ENCODE data around the gene TRIM33.
"Not testable (repeated sequence)": the region's sequence is repeated elsewhere in the genome, so short reads cannot be mapped to it uniquely, and the experiment has no call there.

The TRIM33 gene

GRCh38 chr1:114390361-114390760 is 120.6 kb downstream of the TRIM33 start:
- Histone ChIP-seq H3K27ac (ENCODE audit: low read depth, low read length) (no peak overlapping the region), H3K36me3 (ENCODE audit: control insufficient read depth in 5 of 5, insufficient read depth in 5 of 5, low read length in 5 of 5) (peaks cover 0 to 25% (median 8%) of the 10 kb centered on the region in 5 donors), H3K9ac (ENCODE audit: low read length in 5 of 5) (no peak overlapping the region), H3K27me3 (ENCODE audit: control insufficient read depth in 5 of 5, insufficient read depth in 4 of 5, low read length in 5 of 5) (no peaks in the 10 kb centered on the region), H3K9me3 (ENCODE audit: control insufficient read depth in 5 of 5, low read length in 5 of 5) (peaks cover 0 to 11% (median 5%) of the 10 kb centered on the region in 5 donors), H3K4me1 (ENCODE audit: control insufficient read depth in 5 of 5, insufficient read depth in 5 of 5, low read length in 5 of 5) (no peaks in the 10 kb centered on the region), H3K4me3 (ENCODE audit: low read depth in 1 of 5, low read length in 5 of 5) (no peak overlapping the region)

- Histone ChIP-seq H3K4me3 (ENCODE audit: low read depth in 1 of 5, low read length in 5 of 5) (no peak overlapping the region), H3K36me3 (ENCODE audit: control insufficient read depth in 5 of 5, insufficient read depth in 5 of 5, low read length in 5 of 5) (peaks cover 0 to 18% (median 7%) of the 10 kb centered on the region in 5 donors), H3K27me3 (ENCODE audit: control insufficient read depth in 5 of 5, insufficient read depth in 4 of 5, low read length in 5 of 5) (no peaks in the 10 kb centered on the region), H3K9ac (ENCODE audit: low read length in 5 of 5) (no peak overlapping the region), H3K9me3 (ENCODE audit: control insufficient read depth in 5 of 5, low read length in 5 of 5) (peaks cover 4 to 22% (median 16%) of the 10 kb centered on the region in 5 donors), H3K27ac (ENCODE audit: low read depth, low read length) (no peak overlapping the region), H3K4me1 (ENCODE audit: control insufficient read depth in 5 of 5, insufficient read depth in 5 of 5, low read length in 5 of 5) (no peaks in the 10 kb centered on the region)
Measured at GRCh38 chr1:114388432-114389003, 122.5 kb downstream of the TRIM33 start.

GRCh38 chr1:114387585-114387984 is 123.4 kb downstream of the TRIM33 start:
- H3K27me3 ChIP-seq (ENCODE audit: control insufficient read depth in 5 of 5, insufficient read depth in 4 of 5, low read length in 5 of 5); H3K27ac ChIP-seq (ENCODE audit: low read depth, low read length); H3K4me3 ChIP-seq (ENCODE audit: low read depth in 1 of 5, low read length in 5 of 5); H3K4me1 ChIP-seq (ENCODE audit: control insufficient read depth in 5 of 5, insufficient read depth in 5 of 5, low read length in 5 of 5); H3K9ac ChIP-seq (ENCODE audit: low read length in 5 of 5): not testable (repeated sequence)
- peaks cover 0 to 18% (median 7%) of the 10 kb centered on the region in 5 donors for H3K36me3 ChIP-seq (ENCODE audit: control insufficient read depth in 5 of 5, insufficient read depth in 5 of 5, low read length in 5 of 5)
- H3K9me3 ChIP-seq (ENCODE audit: control insufficient read depth in 5 of 5, low read length in 5 of 5): peaks cover 4 to 22% (median 17%) of the 10 kb centered on the region in 5 donors

GRCh38 chr1:114387010-114387360 is 124.0 kb downstream of the TRIM33 start:
- H3K27me3 ChIP-seq (ENCODE audit: control insufficient read depth in 5 of 5, insufficient read depth in 4 of 5, low read length in 5 of 5): no peaks in the 10 kb centered on the region
- peaks cover 0 to 13% (median 4%) of the 10 kb centered on the region in 5 donors for H3K36me3 ChIP-seq (ENCODE audit: control insufficient read depth in 5 of 5, insufficient read depth in 5 of 5, low read length in 5 of 5)
- no peak overlapping the region for H3K4me3 ChIP-seq (ENCODE audit: low read depth in 1 of 5, low read length in 5 of 5)
- peaks cover 4 to 22% (median 17%) of the 10 kb centered on the region in 5 donors for H3K9me3 ChIP-seq (ENCODE audit: control insufficient read depth in 5 of 5, low read length in 5 of 5)
- no peak overlapping the region for H3K27ac ChIP-seq (ENCODE audit: low read depth, low read length)
- no peak overlapping the region for H3K9ac ChIP-seq (ENCODE audit: low read length in 5 of 5)
- H3K4me1 ChIP-seq (ENCODE audit: control insufficient read depth in 5 of 5, insufficient read depth in 5 of 5, low read length in 5 of 5): no peaks in the 10 kb centered on the region

- peaks cover 0 to 6% (median 0%) of the 10 kb centered on the region in 5 donors for H3K36me3 ChIP-seq (ENCODE audit: control insufficient read depth in 5 of 5, insufficient read depth in 5 of 5, low read length in 5 of 5)
Measured at GRCh38 chr1:114386129-114387009, 124.6 kb downstream of the TRIM33 start.

GRCh38 chr1:114384922-114385321 is 126.1 kb downstream of the TRIM33 start:
- Histone ChIP-seq H3K9ac (ENCODE audit: low read length in 5 of 5) (no peak overlapping the region), H3K27me3 (ENCODE audit: control insufficient read depth in 5 of 5, insufficient read depth in 4 of 5, low read length in 5 of 5) (no peaks in the 10 kb centered on the region), H3K4me1 (ENCODE audit: control insufficient read depth in 5 of 5, insufficient read depth in 5 of 5, low read length in 5 of 5) (no peaks in the 10 kb centered on the region), H3K9me3 (ENCODE audit: control insufficient read depth in 5 of 5, low read length in 5 of 5) (peaks cover 4 to 22% (median 17%) of the 10 kb centered on the region in 5 donors), H3K36me3 (ENCODE audit: control insufficient read depth in 5 of 5, insufficient read depth in 5 of 5, low read length in 5 of 5) (no peaks in the 10 kb centered on the region), H3K27ac (ENCODE audit: low read depth, low read length) (no peak overlapping the region), H3K4me3 (ENCODE audit: low read depth in 1 of 5, low read length in 5 of 5) (no peak overlapping the region)

More at GRCh38 chr1:114386129-114387009, 124.6 kb downstream of the TRIM33 start:
- Histone ChIP-seq H3K9me3 (ENCODE audit: control insufficient read depth in 5 of 5, low read length in 5 of 5) (peaks cover 4 to 22% (median 17%) of the 10 kb centered on the region in 5 donors), H3K4me3 (ENCODE audit: low read depth in 1 of 5, low read length in 5 of 5) (no peak overlapping the region), H3K27ac (ENCODE audit: low read depth, low read length) (no peak overlapping the region), H3K27me3 (ENCODE audit: control insufficient read depth in 5 of 5, insufficient read depth in 4 of 5, low read length in 5 of 5) (no peaks in the 10 kb centered on the region), H3K4me1 (ENCODE audit: control insufficient read depth in 5 of 5, insufficient read depth in 5 of 5, low read length in 5 of 5) (no peaks in the 10 kb centered on the region), H3K9ac (ENCODE audit: low read length in 5 of 5) (no peak overlapping the region)

- no peaks in the 10 kb centered on the region for H3K4me1 ChIP-seq (ENCODE audit: control insufficient read depth in 5 of 5, insufficient read depth in 5 of 5, low read length in 5 of 5)
- no peaks in the 10 kb centered on the region for H3K36me3 ChIP-seq (ENCODE audit: control insufficient read depth in 5 of 5, insufficient read depth in 5 of 5, low read length in 5 of 5)
- H3K9me3 ChIP-seq (ENCODE audit: control insufficient read depth in 5 of 5, low read length in 5 of 5): peaks cover 6 to 16% (median 9%) of the 10 kb centered on the region in 5 donors
- H3K4me3 ChIP-seq (ENCODE audit: low read depth in 1 of 5, low read length in 5 of 5): no peak overlapping the region
- H3K9ac ChIP-seq (ENCODE audit: low read length in 5 of 5): no peak overlapping the region
- no peak overlapping the region for H3K27ac ChIP-seq (ENCODE audit: low read depth, low read length)
- no peaks in the 10 kb centered on the region for H3K27me3 ChIP-seq (ENCODE audit: control insufficient read depth in 5 of 5, insufficient read depth in 4 of 5, low read length in 5 of 5)
Measured at GRCh38 chr1:114379987-114380386, 131.0 kb downstream of the TRIM33 start.

- H3K27ac ChIP-seq (ENCODE audit: low read depth, low read length): no peak overlapping the region
- no peaks in the 10 kb centered on the region for H3K4me1 ChIP-seq (ENCODE audit: control insufficient read depth in 5 of 5, insufficient read depth in 5 of 5, low read length in 5 of 5)
- H3K9me3 ChIP-seq (ENCODE audit: control insufficient read depth in 5 of 5, low read length in 5 of 5): peaks cover 3 to 10% (median 5%) of the 10 kb centered on the region in 5 donors
- H3K36me3 ChIP-seq (ENCODE audit: control insufficient read depth in 5 of 5, insufficient read depth in 5 of 5, low read length in 5 of 5): no peaks in the 10 kb centered on the region
- H3K4me3 ChIP-seq (ENCODE audit: low read depth in 1 of 5, low read length in 5 of 5): no peak overlapping the region
- no peaks in the 10 kb centered on the region for H3K27me3 ChIP-seq (ENCODE audit: control insufficient read depth in 5 of 5, insufficient read depth in 4 of 5, low read length in 5 of 5)
- no peak overlapping the region for H3K9ac ChIP-seq (ENCODE audit: low read length in 5 of 5)
Measured at GRCh38 chr1:114379358-114379757, 131.6 kb downstream of the TRIM33 start.

GRCh38 chr1:114377356-114377755 is 133.6 kb downstream of the TRIM33 start:
- no peak overlapping the region for H3K9ac ChIP-seq (ENCODE audit: low read length in 5 of 5)
- peaks cover 2 to 14% (median 8%) of the 10 kb centered on the region in 5 donors for H3K9me3 ChIP-seq (ENCODE audit: control insufficient read depth in 5 of 5, low read length in 5 of 5)
- H3K36me3 ChIP-seq (ENCODE audit: control insufficient read depth in 5 of 5, insufficient read depth in 5 of 5, low read length in 5 of 5): no peaks in the 10 kb centered on the region
- H3K4me3 ChIP-seq (ENCODE audit: low read depth in 1 of 5, low read length in 5 of 5): no peak overlapping the region
- no peaks in the 10 kb centered on the region for H3K4me1 ChIP-seq (ENCODE audit: control insufficient read depth in 5 of 5, insufficient read depth in 5 of 5, low read length in 5 of 5)
- H3K27ac ChIP-seq (ENCODE audit: low read depth, low read length): no peak overlapping the region
- no peaks in the 10 kb centered on the region for H3K27me3 ChIP-seq (ENCODE audit: control insufficient read depth in 5 of 5, insufficient read depth in 4 of 5, low read length in 5 of 5)

- Histone ChIP-seq H3K27ac (ENCODE audit: low read depth, low read length) (no peak overlapping the region), H3K9me3 (ENCODE audit: control insufficient read depth in 5 of 5, low read length in 5 of 5) (peaks cover 0 to 10% (median 6%) of the 10 kb centered on the region in 5 donors), H3K4me1 (ENCODE audit: control insufficient read depth in 5 of 5, insufficient read depth in 5 of 5, low read length in 5 of 5) (no peaks in the 10 kb centered on the region), H3K4me3 (ENCODE audit: low read depth in 1 of 5, low read length in 5 of 5) (no peak overlapping the region), H3K9ac (ENCODE audit: low read length in 5 of 5) (no peak overlapping the region), H3K36me3 (ENCODE audit: control insufficient read depth in 5 of 5, insufficient read depth in 5 of 5, low read length in 5 of 5) (no peaks in the 10 kb centered on the region), H3K27me3 (ENCODE audit: control insufficient read depth in 5 of 5, insufficient read depth in 4 of 5, low read length in 5 of 5) (no peaks in the 10 kb centered on the region)
Measured at GRCh38 chr1:114369930-114370329, 141.1 kb downstream of the TRIM33 start.
